Transverse colon (tissue), 4 donors: ENCODE results near the gene F8A2. TPM values are rescaled to one million over a fixed set of nuclear protein-coding genes. Genes with fewer than 3 reads are reported as not detected.
A peak's percentile ranks its signal among the peaks of the same experiment; 100 is the strongest.
"Not testable (repeated sequence)": the region's sequence is repeated elsewhere in the genome, so short reads cannot be mapped to it uniquely, and the experiment has no call there.

ENCODE experiments used
- DNase-seq: peaks from one replicate; pipeline ENCODE4 v3.0.0-alpha.2; 2019
- H3K27ac ChIP-seq, 4 donors: fragments of 200-600 bp; sonication (generic); 2 replicates each; pipeline ENCODE4 v1.5.1; 2016 to 2018; ENCODE audit warnings: inconsistent platforms in 4 of 4
- H3K27me3 ChIP-seq: fragments of 200-600 bp; sonication (generic); 2 replicates; pipeline ENCODE4 v1.5.1; 2017; ENCODE audit warnings: inconsistent platforms
- H3K36me3 ChIP-seq, 4 donors: fragments of 200-600 bp; sonication (generic); 2 replicates each; pipeline ENCODE4 v1.5.1; 2017 to 2019; ENCODE audit warnings: inconsistent platforms in 4 of 4
- H3K4me1 ChIP-seq, 4 donors: fragments of 200-600 bp; sonication (generic); 2 replicates each; pipeline ENCODE4 v1.5.1; 2017 to 2020; ENCODE audit warnings: inconsistent platforms in 4 of 4
- H3K4me3 ChIP-seq, 4 donors: fragments of 200-600 bp; sonication (generic); 1 replicate in 1 of 4; 2 replicates in 3 of 4; pipeline versions ENCODE4 v1.5.1 to v1.6.1; 2017 to 2019; ENCODE audit warnings: inconsistent platforms in 4 of 4
- H3K9me3 ChIP-seq, 2 donors: fragments of 200-600 bp; sonication (generic); 2 replicates each; pipeline ENCODE4 v1.5.1; 2017 to 2019; ENCODE audit warnings: inconsistent platforms in 2 of 2
- EP300 ChIP-seq: sonication (generic); formaldehyde crosslinking; IDR thresholded peaks from one replicate; pipeline ENCODE4 v1.6.1; 2017; ENCODE audit warnings: antibody characterized with exemption, low read depth
- POLR2A ChIP-seq: fragments of 450-650 bp; IDR thresholded peaks from one replicate; pipeline ENCODE4 v1.6.1; 2016; ENCODE audit warnings: antibody characterized with exemption, mild to moderate bottlenecking, moderate library complexity
- POLR2AphosphoS5 ChIP-seq, 3 donors: sonication (generic); formaldehyde crosslinking; IDR thresholded peaks; one replicate each; pipeline ENCODE4 v1.6.1; 2016; ENCODE audit warnings: antibody characterized with exemption in 3 of 3
- WGBS, 2 donors: methylation state at CpG; one replicate each; pipeline ENCODE4 v1.1.5; 2018; ENCODE audit warnings: low coverage in 1 of 2; 5-methylcytosine and 5-hydroxymethylcytosine counted together
- in situ Hi-C, 4 donors: fragments of 200-750 bp; cut with MboI; loops; one replicate each; pipeline versions ENCODE4 v1.15.0 to v1.15.1; 2017; ENCODE audit warnings: low sequenced_read_pairs in 3 of 4, low pct_ligation_motif_present in 1 of 4, low pct_unique_long_range_greater_than_20kb in 1 of 4
- intact Hi-C: fragments of 100-400 bp; cut with DNase I; formaldehyde crosslinking; loops from one replicate; pipeline ENCODE4 v1.15.1; 2023; ENCODE audit warnings: low total_unique reads
- total RNA-seq, 4 donors: library from RNA; depleted of rRNA; stranded (reverse); fragments of >200 nt; gene quantifications; one replicate each; pipeline ENCODE4 v1.1.0, GENCODE V29; 2016
- TF ChIP-seq, protein P1 (sequence below), 5 experiments: fragments of 200-600 bp in 3 of 5; fragments of 450-650 bp in 2 of 5; sonication (generic) in 3 of 5; IDR thresholded peaks; 1 replicate in 2 of 5; 2 replicates in 3 of 5; pipeline ENCODE4 v1.5.1; 2016 to 2017; ENCODE audit warnings: antibody characterized with exemption in 5 of 5, inconsistent platforms in 3 of 5, mild to moderate bottlenecking in 2 of 5, moderate library complexity in 1 of 5

Gene F8A2
- total RNA-seq = 10 to 100 TPM in 1 of 4 donors, 1 to 10 TPM in 1, not detected in 2; 2.1 to 90.8 TPM

DNA sequence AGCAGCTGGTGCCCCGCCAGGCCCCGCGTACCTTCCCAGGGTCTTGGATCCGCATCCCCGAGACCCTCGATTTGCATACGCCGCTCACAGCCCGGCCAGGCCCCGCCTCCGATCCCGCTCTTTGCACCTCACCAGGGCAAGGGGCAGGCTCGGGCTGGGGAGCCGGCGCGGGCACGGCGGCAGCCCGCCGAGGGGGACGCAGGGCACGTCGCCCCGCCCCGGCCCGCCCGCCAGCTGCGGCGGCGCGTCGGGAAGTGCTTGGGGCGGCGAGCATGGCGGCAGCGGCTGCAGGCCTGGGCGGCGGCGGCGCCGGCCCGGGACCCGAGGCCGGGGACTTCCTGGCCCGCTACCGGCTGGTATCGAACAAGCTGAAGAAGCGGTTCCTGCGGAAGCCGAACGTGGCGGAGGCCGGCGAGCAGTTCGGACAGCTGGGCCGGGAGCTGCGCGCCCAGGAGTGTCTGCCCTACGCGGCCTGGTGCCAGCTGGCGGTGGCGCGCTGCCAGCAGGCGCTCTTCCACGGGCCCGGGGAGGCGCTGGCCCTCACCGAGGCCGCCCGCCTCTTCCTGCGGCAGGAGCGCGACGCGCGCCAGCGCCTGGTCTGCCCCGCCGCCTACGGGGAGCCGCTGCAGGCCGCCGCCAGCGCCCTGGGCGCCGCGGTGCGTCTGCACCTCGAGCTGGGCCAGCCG, at the start of gene F8A2:
TSS of gene F8A2 (plus strand) at position 253 of the 686 bp plus-strand sequence. CDS start at position 273, 20 bp downstream.
- intact Hi-C loops, in situ Hi-C loops, H3K9me3 ChIP-seq, DNase-seq, H3K4me3 ChIP-seq, H3K27ac ChIP-seq, H3K27me3 ChIP-seq, H3K36me3 ChIP-seq, H3K4me1 ChIP-seq: not testable (repeated sequence)
- WGBS, 2 donors = no CpG with 5 or more reads among the region's 90 CpGs

DNA sequence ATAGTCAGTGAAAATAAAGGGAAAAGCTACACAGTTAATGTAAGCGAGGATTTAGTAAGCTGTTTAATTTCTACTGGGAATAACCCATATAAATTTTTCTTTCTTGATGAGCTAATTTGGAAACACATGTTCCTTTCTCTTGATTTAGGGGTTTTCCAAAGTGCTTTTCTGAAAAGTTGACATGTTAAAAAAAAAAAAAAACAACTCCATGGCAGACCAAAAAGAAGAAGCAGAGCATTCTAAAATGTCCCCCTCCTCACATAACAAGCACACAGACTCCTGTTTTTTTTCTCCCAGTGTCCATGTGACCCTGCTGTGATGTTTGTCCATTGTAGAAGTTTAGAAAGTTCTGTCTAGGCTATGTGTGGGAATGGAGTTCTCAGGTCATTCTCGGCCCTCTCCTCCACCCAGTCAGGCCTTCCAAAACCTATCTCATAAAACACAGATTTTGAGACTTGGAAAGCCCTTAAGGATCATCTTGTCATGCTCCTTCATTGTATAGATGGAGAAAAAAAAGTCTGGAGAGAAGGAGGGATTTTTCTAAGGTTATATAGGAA, 48.3 kb upstream of the F8A2 start:
- WGBS, 2 donors = 56 to 68% methylated on average over 2 of the region's 2 CpGs
- no peaks in the 10 kb centered on the region for H3K9me3 ChIP-seq
- no peaks in the 10 kb centered on the region for H3K36me3 ChIP-seq
- H3K27me3 ChIP-seq = no peaks in the 10 kb centered on the region
- no peaks in the 10 kb centered on the region for H3K4me1 ChIP-seq
- peak overlapping the region in 2 of 4 donors; percentile 2 to 30 for H3K4me3 ChIP-seq
- DNase-seq = no peak
- intact Hi-C loops (no loop called here), in situ Hi-C loops (no loop called here)
- TF ChIP-seq POLR2AphosphoS5 (IDR thresholded peaks at IDR 0.05) (no peak), POLR2A (no peak), EP300 (no peak)
- TF ChIP-seq, protein P1, sequence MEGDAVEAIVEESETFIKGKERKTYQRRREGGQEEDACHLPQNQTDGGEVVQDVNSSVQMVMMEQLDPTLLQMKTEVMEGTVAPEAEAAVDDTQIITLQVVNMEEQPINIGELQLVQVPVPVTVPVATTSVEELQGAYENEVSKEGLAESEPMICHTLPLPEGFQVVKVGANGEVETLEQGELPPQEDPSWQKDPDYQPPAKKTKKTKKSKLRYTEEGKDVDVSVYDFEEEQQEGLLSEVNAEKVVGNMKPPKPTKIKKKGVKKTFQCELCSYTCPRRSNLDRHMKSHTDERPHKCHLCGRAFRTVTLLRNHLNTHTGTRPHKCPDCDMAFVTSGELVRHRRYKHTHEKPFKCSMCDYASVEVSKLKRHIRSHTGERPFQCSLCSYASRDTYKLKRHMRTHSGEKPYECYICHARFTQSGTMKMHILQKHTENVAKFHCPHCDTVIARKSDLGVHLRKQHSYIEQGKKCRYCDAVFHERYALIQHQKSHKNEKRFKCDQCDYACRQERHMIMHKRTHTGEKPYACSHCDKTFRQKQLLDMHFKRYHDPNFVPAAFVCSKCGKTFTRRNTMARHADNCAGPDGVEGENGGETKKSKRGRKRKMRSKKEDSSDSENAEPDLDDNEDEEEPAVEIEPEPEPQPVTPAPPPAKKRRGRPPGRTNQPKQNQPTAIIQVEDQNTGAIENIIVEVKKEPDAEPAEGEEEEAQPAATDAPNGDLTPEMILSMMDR (IDR thresholded peaks at IDR 0.05) = no peak
- H3K27ac ChIP-seq = peak overlapping the region; percentile 42 to 50 (median 48)

DNA sequence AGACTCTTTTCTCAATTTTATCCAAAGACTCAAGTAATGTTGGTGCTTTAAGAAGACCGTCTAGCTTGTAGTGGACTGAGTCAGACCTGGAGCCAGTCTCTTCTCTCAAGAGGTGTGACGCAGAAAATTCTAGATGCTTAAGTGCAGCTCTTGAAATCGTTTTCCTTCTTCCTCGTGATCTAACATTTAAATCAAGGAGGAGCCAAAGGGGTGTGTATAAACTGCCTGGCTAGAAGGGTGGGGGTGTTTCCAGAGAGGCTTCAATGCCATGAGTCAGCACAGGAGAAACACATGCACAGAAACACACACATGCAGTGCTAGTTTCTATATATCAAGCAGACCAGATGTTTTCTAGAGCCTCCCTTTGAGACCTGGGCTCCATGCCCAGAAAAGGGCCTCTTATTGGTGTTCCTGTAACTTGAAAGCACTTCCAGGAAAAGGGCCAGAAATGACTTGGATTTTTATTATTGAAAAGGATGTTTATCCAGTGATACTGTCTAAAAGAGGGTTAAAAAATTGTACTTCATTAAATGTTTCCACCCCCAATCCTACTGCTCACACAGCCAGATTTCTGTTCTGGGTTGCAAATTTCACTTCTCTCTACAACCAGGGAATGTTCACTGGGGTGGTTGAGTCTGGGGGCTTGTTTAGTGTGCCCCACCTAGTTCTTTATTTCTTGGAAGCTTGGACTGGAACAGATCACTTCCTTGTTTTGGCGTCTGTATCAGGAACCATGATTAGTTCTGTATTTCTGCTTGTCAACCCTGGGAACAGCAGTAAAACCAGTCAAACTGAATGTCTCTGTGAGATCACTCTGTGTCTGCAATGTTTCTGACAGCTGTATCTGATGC, 47.2 kb upstream of the F8A2 start, which contains the start of gene CLIC2:
TSS of gene CLIC2 (minus strand) at position 129 of the 851 bp plus-strand sequence. CDS start 187 bp downstream, outside the sequence.
- H3K4me1 ChIP-seq = no peaks in the 10 kb centered on the region
- DNase-seq = peak; percentile 17
- intact Hi-C loops = no loop called here

DNA sequence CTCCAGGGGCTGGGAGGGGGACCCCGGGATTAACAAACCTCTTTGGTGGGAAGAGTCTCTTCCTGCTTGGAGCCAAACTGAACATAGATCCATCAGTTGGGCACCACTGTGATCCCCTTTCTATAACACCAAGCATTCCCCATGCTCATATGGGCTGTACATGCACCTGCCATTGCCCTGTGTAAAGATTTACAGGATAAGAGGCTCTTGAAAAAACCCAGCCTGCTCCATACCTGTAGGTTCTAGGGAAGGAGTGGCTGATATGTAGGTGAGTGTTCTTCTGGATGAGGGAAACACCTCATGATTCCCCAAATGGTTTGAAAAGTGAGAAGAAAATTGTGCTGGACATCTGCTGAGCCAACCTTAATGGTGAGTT, 46.6 kb upstream of the F8A2 start:
- H3K9me3 ChIP-seq, H3K36me3 ChIP-seq, H3K4me1 ChIP-seq, H3K27me3 ChIP-seq, in situ Hi-C loops, intact Hi-C loops, DNase-seq, H3K4me3 ChIP-seq: not testable (repeated sequence)
- 64% methylated on average over 1 of the region's 1 CpG; no CpG with 5 or more reads in 1 of the 2 donors for WGBS, 2 donors
- H3K27ac ChIP-seq = peak overlapping the region in 2 of 4 donors; percentile 32 to 42

More for the DNA sequence above, 47.2 kb upstream of the F8A2 start, which contains the start of gene CLIC2:
- 46 to 80% methylated on average over 1 to 5 of the region's 5 CpGs for WGBS, 2 donors
- TF ChIP-seq POLR2A (no peak), EP300 (no peak), POLR2AphosphoS5 (IDR thresholded peaks at IDR 0.05) (peak in 1 of 3 donors; percentile 46)
- TF ChIP-seq, protein P1 (IDR thresholded peaks at IDR 0.05) = no peak
- Histone ChIP-seq H3K36me3 (no peaks in the 10 kb centered on the region), H3K4me3 (peak within 1 kb of the TSS in 2 of 4 donors; percentile 2 to 30), H3K27me3 (no peaks in the 10 kb centered on the region), H3K9me3 (no peaks in the 10 kb centered on the region), H3K27ac (peak within 1 kb of the TSS; percentile 42 to 50 (median 48))
- in situ Hi-C loops = no loop called here

DNA sequence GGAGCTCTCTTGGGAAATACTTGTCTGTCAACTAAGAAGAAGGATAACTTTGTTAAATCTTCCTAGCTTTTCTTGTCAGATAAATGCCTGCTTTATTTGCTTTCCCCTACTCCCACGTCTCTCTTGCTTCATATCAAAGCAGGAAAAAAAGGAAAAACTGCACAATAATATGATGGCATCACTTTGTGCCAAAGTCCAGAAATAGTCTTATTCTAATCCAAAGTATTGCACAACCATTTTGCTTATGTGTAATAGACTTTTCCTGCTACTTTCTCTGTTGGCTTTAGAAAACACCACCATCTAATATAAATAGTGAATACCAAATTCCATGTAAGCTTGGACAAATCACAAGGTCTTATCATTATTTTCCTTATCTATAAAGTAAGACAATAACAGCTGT, 36.2 kb upstream of the F8A2 start:
- intact Hi-C loops, H3K27ac ChIP-seq, H3K9me3 ChIP-seq, H3K4me3 ChIP-seq, H3K27me3 ChIP-seq, H3K4me1 ChIP-seq, in situ Hi-C loops, DNase-seq, H3K36me3 ChIP-seq: not testable (repeated sequence)
- no CpG with 5 or more reads among the region's 1 CpG for WGBS, 2 donors

DNA sequence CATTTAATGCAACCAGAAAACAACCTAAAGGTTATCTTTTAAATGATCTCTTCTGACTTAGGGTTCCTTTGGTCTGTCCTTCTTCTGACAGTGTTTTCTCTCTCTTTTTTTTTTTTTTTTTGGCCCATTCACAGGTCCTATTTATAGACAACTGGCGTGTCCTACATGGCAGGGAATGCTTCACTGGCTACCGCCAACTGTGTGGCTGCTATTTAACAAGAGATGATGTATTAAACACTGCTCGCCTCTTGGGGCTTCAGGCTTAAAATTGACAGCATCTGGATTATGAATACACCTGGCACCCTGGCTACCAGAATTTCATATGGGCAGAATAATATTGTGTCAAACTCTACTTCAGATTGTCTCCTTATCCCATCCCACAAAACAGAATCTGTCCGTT, 32.4 kb upstream of the F8A2 start:
- in situ Hi-C loops = not testable (repeated sequence)

DNA sequence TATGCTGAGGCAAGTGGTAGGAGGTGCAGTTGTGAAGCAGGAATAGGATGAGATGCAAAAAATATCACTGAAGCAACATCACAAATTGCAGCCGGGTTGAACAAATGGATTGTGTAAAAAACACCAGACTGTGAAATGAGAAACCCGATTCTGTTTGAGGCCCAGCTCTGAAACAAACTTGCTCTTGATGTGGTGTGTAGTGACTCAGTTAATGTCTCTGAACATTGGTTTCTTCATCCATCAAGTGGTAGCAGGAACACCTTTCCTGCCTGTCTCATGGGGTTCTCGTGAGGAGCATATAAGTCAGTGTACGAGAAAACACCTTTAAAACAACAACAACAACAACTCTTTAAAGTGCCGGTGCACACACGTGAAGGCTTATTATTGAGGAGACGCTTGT, 18.2 kb upstream of the F8A2 start:
- H3K9me3 ChIP-seq, H3K27me3 ChIP-seq, H3K27ac ChIP-seq, in situ Hi-C loops, DNase-seq, intact Hi-C loops, H3K4me1 ChIP-seq, H3K36me3 ChIP-seq, H3K4me3 ChIP-seq: not testable (repeated sequence)
- no CpG with 5 or more reads among the region's 7 CpGs for WGBS, 2 donors

More for the DNA sequence above, 32.4 kb upstream of the F8A2 start:
- H3K9me3 ChIP-seq, DNase-seq, H3K36me3 ChIP-seq, intact Hi-C loops, H3K27ac ChIP-seq, H3K4me1 ChIP-seq, H3K27me3 ChIP-seq, H3K4me3 ChIP-seq: not testable (repeated sequence)
- WGBS, 2 donors = no CpG with 5 or more reads among the region's 4 CpGs
